ENCODE measurements around the gene MEI4. TPM values are rescaled to one million over a fixed set of nuclear protein-coding genes. Genes with fewer than 3 reads are reported as not detected.
"Not testable (repeated sequence)": the region's sequence is repeated elsewhere in the genome, so short reads cannot be mapped to it uniquely, and the experiment has no call there.

The MEI4 gene
- total RNA-seq, 1 experiment from 2014 or later, result not detected

- Histone ChIP-seq H3K27ac (ENCODE audit: low read depth, low read length) (no peak overlapping the region), H3K9me3 (ENCODE audit: control insufficient read depth in 1 of 2, insufficient read depth in 1 of 2, low read depth in 1 of 2, low read length in 2 of 2) (no peaks in the 10 kb centered on the region), H3K4me3 (replicated peaks in 1 of 2; ENCODE audit: low read depth in 1 of 2, low read length in 2 of 2) (no peak overlapping the region), H3K36me3 (ENCODE audit: control insufficient read depth in 1 of 2, insufficient read depth in 2 of 2, low read length in 2 of 2) (no peaks in the 10 kb centered on the region), H3K4me2 (ENCODE audit: low read length) (no peak overlapping the region), H3K9me2 (ENCODE audit: insufficient read depth) (no peaks in the 10 kb centered on the region), H3K4me1 (ENCODE audit: control insufficient read depth in 1 of 2, insufficient read depth in 2 of 2, low read length in 2 of 2) (no peaks in the 10 kb centered on the region), H3K79me2 (ENCODE audit: insufficient read depth, low read length) (no peaks in the 10 kb centered on the region), H4K20me1 (ENCODE audit: insufficient read depth) (no peaks in the 10 kb centered on the region), H3K27me3 (ENCODE audit: insufficient read depth, low read length) (no peaks in the 10 kb centered on the region), H2AFZ (ENCODE audit: low read depth, low read length, poor library complexity, severe bottlenecking) (no peak overlapping the region), H3K9ac (ENCODE audit: low read length) (no peak overlapping the region)
- POLR2A ChIA-PET, result no interaction called here
- TF ChIP-seq JUND (IDR thresholded peaks at IDR 0.05) (no peak), YY1 (IDR thresholded peaks at IDR 0.05; ENCODE audit: extremely low read depth, insufficient replicate concordance, low read depth, low read length) (no peak), ELF1 (IDR thresholded peaks at IDR 0.05; ENCODE audit: borderline replicate concordance, low read depth) (no peak), TCF7L2 (IDR thresholded peaks at IDR 0.05; ENCODE audit: borderline replicate concordance, extremely low read depth, insufficient read depth, insufficient read length) (no peak), EZH2phosphoT487 (IDR thresholded peaks at IDR 0.05; ENCODE audit: borderline replicate concordance) (no peak), MAX (IDR thresholded peaks at IDR 0.05) (no peak), EGR1 (IDR thresholded peaks at IDR 0.05; ENCODE audit: low read depth) (no peak), SRF (IDR thresholded peaks at IDR 0.05; ENCODE audit: low read depth) (no peak), POLR2A (IDR thresholded peaks at IDR 0.05; ENCODE audit: borderline replicate concordance, extremely low read depth, insufficient read depth, insufficient read length) (no peak), EZH2 (IDR thresholded peaks at IDR 0.05) (no peak), SIN3A (IDR thresholded peaks at IDR 0.05; ENCODE audit: low read depth) (no peak)
- intact Hi-C loops (cut with micrococcal nuclease), result no loop called here
- no peak for DNase-seq (ENCODE audit: low read depth, low spot score)
- RAD21 ChIA-PET (ENCODE audit: low non-redundant PET in 1 of 2, low total read pairs in 2 of 2, uncharacterized antibody in 2 of 2, unreplicated experiment in 2 of 2), result no interaction called here
- BruUV-seq (replicated peaks), result no TSS peak
- CTCF ChIA-PET, result no interaction called here
- ATAC-seq, result no peak
These were observed 172.4 kb downstream of the MEI4 start for GRCh38 chr6:77825204-77825603.

GRCh38 chr6:77829736-77830135 is 176.9 kb downstream of the MEI4 start:
- TF ChIP-seq FOSL1 (IDR thresholded peaks at IDR 0.05; ENCODE audit: low read depth), result no peak
- no peak for TF ChIP-seq EZH2 (IDR thresholded peaks at IDR 0.05)
- no peak for TF ChIP-seq MAX (IDR thresholded peaks at IDR 0.05)
- no peak for TF ChIP-seq SRF (IDR thresholded peaks at IDR 0.05; ENCODE audit: low read depth)
- no peak for TF ChIP-seq CBX3 (IDR thresholded peaks at IDR 0.05; ENCODE audit: low read depth)
- no peak for TF ChIP-seq CEBPB (IDR thresholded peaks at IDR 0.05; ENCODE audit: low read depth)
- TF ChIP-seq EGR1 (IDR thresholded peaks at IDR 0.05; ENCODE audit: low read depth), result no peak

GRCh38 chr6:77833749-77834148 is 180.9 kb downstream of the MEI4 start:
- intact Hi-C loops (cut with micrococcal nuclease); H4K20me1 ChIP-seq (ENCODE audit: insufficient read depth); DNase-seq (ENCODE audit: low read depth, low spot score); H2AFZ ChIP-seq (ENCODE audit: low read depth, low read length, poor library complexity, severe bottlenecking); H3K27me3 ChIP-seq (ENCODE audit: insufficient read depth, low read length); H3K9ac ChIP-seq (ENCODE audit: low read length); ATAC-seq; H3K36me3 ChIP-seq (ENCODE audit: control insufficient read depth in 1 of 2, insufficient read depth in 2 of 2, low read length in 2 of 2); H3K4me3 ChIP-seq (replicated peaks in 1 of 2; ENCODE audit: low read depth in 1 of 2, low read length in 2 of 2); H3K4me1 ChIP-seq (ENCODE audit: control insufficient read depth in 1 of 2, insufficient read depth in 2 of 2, low read length in 2 of 2); H3K27ac ChIP-seq (ENCODE audit: low read depth, low read length); H3K4me2 ChIP-seq (ENCODE audit: low read length); RAD21 ChIA-PET (ENCODE audit: low non-redundant PET in 1 of 2, low total read pairs in 2 of 2, uncharacterized antibody in 2 of 2, unreplicated experiment in 2 of 2); POLR2A ChIA-PET; H3K9me3 ChIP-seq (ENCODE audit: control insufficient read depth in 1 of 2, insufficient read depth in 1 of 2, low read depth in 1 of 2, low read length in 2 of 2); H3K9me2 ChIP-seq (ENCODE audit: insufficient read depth); CTCF ChIA-PET; BruUV-seq (replicated peaks); H3K79me2 ChIP-seq (ENCODE audit: insufficient read depth, low read length): not testable (repeated sequence)

More at GRCh38 chr6:77829736-77830135, 176.9 kb downstream of the MEI4 start:
- H4K20me1 ChIP-seq (ENCODE audit: insufficient read depth), result no peaks in the 10 kb centered on the region
- BruUV-seq (replicated peaks), result no TSS peak
- ATAC-seq (no peak), DNase-seq (ENCODE audit: low read depth, low spot score) (no peak)
- no peaks in the 10 kb centered on the region for H3K79me2 ChIP-seq (ENCODE audit: insufficient read depth, low read length)
- H3K4me2 ChIP-seq (ENCODE audit: low read length), result no peak overlapping the region
- H3K9me2 ChIP-seq (ENCODE audit: insufficient read depth), result no peaks in the 10 kb centered on the region
- CTCF ChIA-PET, result no interaction called here
- no peak overlapping the region for H3K9ac ChIP-seq (ENCODE audit: low read length)
- RAD21 ChIA-PET (ENCODE audit: low non-redundant PET in 1 of 2, low total read pairs in 2 of 2, uncharacterized antibody in 2 of 2, unreplicated experiment in 2 of 2), result no interaction called here
- POLR2A ChIA-PET, result no interaction called here
- no peak overlapping the region for H2AFZ ChIP-seq (ENCODE audit: low read depth, low read length, poor library complexity, severe bottlenecking)
- no peak overlapping the region for H3K27ac ChIP-seq (ENCODE audit: low read depth, low read length)
- H3K9me3 ChIP-seq (ENCODE audit: control insufficient read depth in 1 of 2, insufficient read depth in 1 of 2, low read depth in 1 of 2, low read length in 2 of 2), result no peaks in the 10 kb centered on the region
- intact Hi-C loops (cut with micrococcal nuclease), result no loop called here
- H3K36me3 ChIP-seq (ENCODE audit: control insufficient read depth in 1 of 2, insufficient read depth in 2 of 2, low read length in 2 of 2), result no peaks in the 10 kb centered on the region
- H3K4me1 ChIP-seq (ENCODE audit: control insufficient read depth in 1 of 2, insufficient read depth in 2 of 2, low read length in 2 of 2), result no peaks in the 10 kb centered on the region
- no peaks in the 10 kb centered on the region for H3K27me3 ChIP-seq (ENCODE audit: insufficient read depth, low read length)
- H3K4me3 ChIP-seq (replicated peaks in 1 of 2; ENCODE audit: low read depth in 1 of 2, low read length in 2 of 2), result no peak overlapping the region

All from HCT116 (cell line).